ENCODE data around the gene FGD4. TPM values are rescaled to one million over a fixed set of nuclear protein-coding genes. Genes with fewer than 3 reads are reported as not detected.

Gene FGD4
- total RNA-seq, 1 experiment from 2014 or later: 54.3 TPM

GRCh38 chr12:32692358-32692757 lies 293.0 kb downstream of the FGD4 start:
- H2BK5ac ChIP-seq (ENCODE audit: insufficient read length, low read length): no peak overlapping the region
- no peak overlapping the region for H2AFZ ChIP-seq (ENCODE audit: low read length)
- H2BK12ac ChIP-seq (ENCODE audit: insufficient read length, low read depth, low read length): no peak overlapping the region
- no peak overlapping the region for H3K27ac ChIP-seq (ENCODE audit: insufficient read length, low read depth, low read length)
- no CpG with 5 or more reads among the region's 1 CpG for WGBS (ENCODE audit: extremely low coverage, insufficient read length, low lambda C conversion rate)
- peaks cover 10 to 13% of the 10 kb centered on the region in 2 experiments for H3K9me3 Mint-ChIP-seq
- no peaks in the 10 kb centered on the region for H3K27me3 Mint-ChIP-seq (ENCODE audit: low read depth)
- H2BK120ac ChIP-seq (ENCODE audit: low read depth, low read length, poor library complexity, severe bottlenecking): no peak overlapping the region
- no peak for DNase-seq
- H3K79me1 ChIP-seq (ENCODE audit: insufficient read depth, low read depth, low read length, poor library complexity, severe bottlenecking): peaks cover 6% of the 10 kb centered on the region
- no peak overlapping the region for H3K23ac ChIP-seq (ENCODE audit: insufficient read length, low read depth, low read length)
- H3K27me3 ChIP-seq (ENCODE audit: insufficient read depth, low read length): no peaks in the 10 kb centered on the region
- H4K91ac ChIP-seq (ENCODE audit: insufficient read length, low read depth, low read length): no peak overlapping the region
- no peak overlapping the region for H2BK15ac ChIP-seq (ENCODE audit: low read depth, low read length)
- H3K4ac ChIP-seq (ENCODE audit: low read depth, low read length): no peak overlapping the region
- H3K27ac Mint-ChIP-seq: peak overlapping the region; percentile 25 to 65 (median 40); a peak in 3 of 7 replicates
- H3K4me1 Mint-ChIP-seq: peaks cover 23 to 28% of the 10 kb centered on the region in 2 experiments
- H4K20me1 ChIP-seq (ENCODE audit: control insufficient read depth, insufficient read depth, insufficient read length): no peaks in the 10 kb centered on the region
- H2BK20ac ChIP-seq (ENCODE audit: low read depth, low read length, poor library complexity, severe bottlenecking): no peak overlapping the region
- no peak overlapping the region for H3K14ac ChIP-seq (ENCODE audit: insufficient read depth, low read length)
- H3K79me2 ChIP-seq (ENCODE audit: insufficient read depth, low read length): peaks cover 19% of the 10 kb centered on the region; the same call in 1 of the 2 replicates
- no peak overlapping the region for H2AK5ac ChIP-seq (ENCODE audit: insufficient read length, low read length)
- no peak overlapping the region for H4K8ac ChIP-seq (replicated peaks; ENCODE audit: insufficient read length, low read depth, low read length)
- H3K9ac ChIP-seq (ENCODE audit: extremely low read depth, insufficient read length, low read length): no peak overlapping the region
- H3K4me3 Mint-ChIP-seq: no peak overlapping the region; a peak in 1 of 5 replicates
- no peak for TF ChIP-seq CTCF (conservative IDR thresholded peaks at IDR 0.05)
- H4K5ac ChIP-seq (ENCODE audit: insufficient read length, low read depth, low read length): no peak overlapping the region
- H3K4me1 ChIP-seq (ENCODE audit: insufficient read depth, low read length): peaks cover 3% of the 10 kb centered on the region; the same call in 1 of the 2 replicates
- peaks cover 12 to 33% (median 33%) of the 10 kb centered on the region in 3 experiments for H3K36me3 Mint-ChIP-seq (ENCODE audit: insufficient read depth in 1 of 3, low read depth in 3 of 3)
- no peak overlapping the region for H3K4me2 ChIP-seq (ENCODE audit: insufficient read depth, insufficient read length, low read length)
- H3K23me2 ChIP-seq (ENCODE audit: insufficient read length, low read depth, low read length, poor library complexity, severe bottlenecking): no peaks in the 10 kb centered on the region
- no peak overlapping the region for H3T11ph ChIP-seq (ENCODE audit: low read length)
- no peak overlapping the region for H3K56ac ChIP-seq (ENCODE audit: insufficient read length, low read depth, low read length)
- no peaks in the 10 kb centered on the region for H3K9me3 ChIP-seq (ENCODE audit: control insufficient read depth, low read depth, low read length)
- H3K18ac ChIP-seq (ENCODE audit: insufficient read length, low read depth, low read length): no peak overlapping the region
